Measurements from ENCODE around the gene STAT5A. TPM values are rescaled to one million over a fixed set of nuclear protein-coding genes. Genes with fewer than 3 reads are reported as not detected.

STAT5A gene
- total and polyA plus RNA-seq, 9 of the 15 experiments (the other 6 are each of a cell fraction or from before 2014, with no cell fraction given) = 79.9 to 415 (median 196) TPM

GRCh38 chr17:42276359-42276608 is 12.0 kb upstream of the STAT5A start, which contains the start of gene STAT5B (continued):
- peak; percentile 57 for TF ChIP-seq GMEB1 (CRISPR knock-in tag; IDR thresholded peaks at IDR 0.05)
- TF ChIP-seq ZNF445 (CRISPR knock-in tag; IDR thresholded peaks at IDR 0.05; ENCODE audit: low read depth) = no peak
- TF ChIP-seq RBM22 (IDR thresholded peaks at IDR 0.05; ENCODE audit: low read depth, low read length, poor library complexity, severe bottlenecking) = no peak
- no peak for TF ChIP-seq RBM39 (optimal IDR thresholded peaks at IDR 0.05; ENCODE audit: low read depth, low read length)
- TF ChIP-seq NFYB (IDR thresholded peaks at IDR 0.05; ENCODE audit: extremely low read depth, insufficient read length) = no peak
- TF ChIP-seq CBFB (CRISPR knock-in tag; IDR thresholded peaks at IDR 0.05) = no peak
- TF ChIP-seq, protein P1, sequence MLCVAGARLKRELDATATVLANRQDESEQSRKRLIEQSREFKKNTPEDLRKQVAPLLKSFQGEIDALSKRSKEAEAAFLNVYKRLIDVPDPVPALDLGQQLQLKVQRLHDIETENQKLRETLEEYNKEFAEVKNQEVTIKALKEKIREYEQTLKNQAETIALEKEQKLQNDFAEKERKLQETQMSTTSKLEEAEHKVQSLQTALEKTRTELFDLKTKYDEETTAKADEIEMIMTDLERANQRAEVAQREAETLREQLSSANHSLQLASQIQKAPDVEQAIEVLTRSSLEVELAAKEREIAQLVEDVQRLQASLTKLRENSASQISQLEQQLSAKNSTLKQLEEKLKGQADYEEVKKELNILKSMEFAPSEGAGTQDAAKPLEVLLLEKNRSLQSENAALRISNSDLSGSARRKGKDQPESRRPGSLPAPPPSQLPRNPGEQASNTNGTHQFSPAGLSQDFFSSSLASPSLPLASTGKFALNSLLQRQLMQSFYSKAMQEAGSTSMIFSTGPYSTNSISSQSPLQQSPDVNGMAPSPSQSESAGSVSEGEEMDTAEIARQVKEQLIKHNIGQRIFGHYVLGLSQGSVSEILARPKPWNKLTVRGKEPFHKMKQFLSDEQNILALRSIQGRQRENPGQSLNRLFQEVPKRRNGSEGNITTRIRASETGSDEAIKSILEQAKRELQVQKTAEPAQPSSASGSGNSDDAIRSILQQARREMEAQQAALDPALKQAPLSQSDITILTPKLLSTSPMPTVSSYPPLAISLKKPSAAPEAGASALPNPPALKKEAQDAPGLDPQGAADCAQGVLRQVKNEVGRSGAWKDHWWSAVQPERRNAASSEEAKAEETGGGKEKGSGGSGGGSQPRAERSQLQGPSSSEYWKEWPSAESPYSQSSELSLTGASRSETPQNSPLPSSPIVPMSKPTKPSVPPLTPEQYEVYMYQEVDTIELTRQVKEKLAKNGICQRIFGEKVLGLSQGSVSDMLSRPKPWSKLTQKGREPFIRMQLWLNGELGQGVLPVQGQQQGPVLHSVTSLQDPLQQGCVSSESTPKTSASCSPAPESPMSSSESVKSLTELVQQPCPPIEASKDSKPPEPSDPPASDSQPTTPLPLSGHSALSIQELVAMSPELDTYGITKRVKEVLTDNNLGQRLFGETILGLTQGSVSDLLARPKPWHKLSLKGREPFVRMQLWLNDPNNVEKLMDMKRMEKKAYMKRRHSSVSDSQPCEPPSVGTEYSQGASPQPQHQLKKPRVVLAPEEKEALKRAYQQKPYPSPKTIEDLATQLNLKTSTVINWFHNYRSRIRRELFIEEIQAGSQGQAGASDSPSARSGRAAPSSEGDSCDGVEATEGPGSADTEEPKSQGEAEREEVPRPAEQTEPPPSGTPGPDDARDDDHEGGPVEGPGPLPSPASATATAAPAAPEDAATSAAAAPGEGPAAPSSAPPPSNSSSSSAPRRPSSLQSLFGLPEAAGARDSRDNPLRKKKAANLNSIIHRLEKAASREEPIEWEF (CRISPR knock-in tag; IDR thresholded peaks at IDR 0.05) = 0 out of 2 replicates have a peak, but pooled peaks have one; percentile 80
- no peak for TF ChIP-seq SRSF7 (optimal IDR thresholded peaks at IDR 0.05; ENCODE audit: low read depth, low read length)
- TF ChIP-seq EP400 (IDR thresholded peaks at IDR 0.05) = no peak
- TF ChIP-seq NR1H2 (CRISPR knock-in tag; IDR thresholded peaks at IDR 0.05) = no peak
- TF ChIP-seq STAT5B (CRISPR knock-in tag; IDR thresholded peaks at IDR 0.05) = no peak
- peak; percentile 73; the same call in 1 of the 2 replicates for TF ChIP-seq ZNF584 (CRISPR knock-in tag; IDR thresholded peaks at IDR 0.05; ENCODE audit: low read depth)
- no peak for TF ChIP-seq ZNF282 (CRISPR knock-in tag; IDR thresholded peaks at IDR 0.05)
- peak in 1 of 2 experiments; percentile 34 for TF ChIP-seq E2F6 (IDR thresholded peaks at IDR 0.05; ENCODE audit: borderline replicate concordance in 1 of 2, extremely low read depth in 1 of 2, insufficient read depth in 1 of 2, insufficient read length in 1 of 2, low read depth in 1 of 2, low read length in 1 of 2, poor library complexity in 1 of 2, severe bottlenecking in 1 of 2)
- no peak for TF ChIP-seq ZNF140 (CRISPR knock-in tag; IDR thresholded peaks at IDR 0.05)
- TF ChIP-seq PHF8 (IDR thresholded peaks at IDR 0.05; ENCODE audit: borderline replicate concordance, low read length) = peak; percentile 40; the same call in 1 of the 2 replicates
- no peak for TF ChIP-seq CHD2 (IDR thresholded peaks at IDR 0.05; ENCODE audit: low read depth, low read length)
- no peak for TF ChIP-seq KLF16 (IDR thresholded peaks at IDR 0.05)
- peak; percentile 30 for TF ChIP-seq SAP30 (IDR thresholded peaks at IDR 0.05; ENCODE audit: borderline replicate concordance, insufficient read depth, low read depth, low read length, poor library complexity, severe bottlenecking)
- TF ChIP-seq ZKSCAN8 (CRISPR knock-in tag; IDR thresholded peaks at IDR 0.05) = no peak
- no peak for TF ChIP-seq EZH2 (IDR thresholded peaks at IDR 0.05; ENCODE audit: borderline replicate concordance, low read depth, low read length)
- TF ChIP-seq SIN3A (IDR thresholded peaks at IDR 0.05; ENCODE audit: borderline replicate concordance in 2 of 2, control insufficient read depth in 1 of 2, low read depth in 2 of 2, low read length in 2 of 2) = no peak

Measured in K562 (cell line).